Jurkat, Clone E6-1 (cell line): Measurements from ENCODE around the gene DRGX.

ENCODE experiments used
- DNase-seq: peaks from one replicate; pipeline ENCODE4 v3.0.0-alpha.2; 2011; ENCODE audit warnings: low read depth, low spot score
- H3K4me3 ChIP-seq: 2 replicates; pipeline ENCODE4 v1.5.1; 2011; ENCODE audit warnings: mild to moderate bottlenecking, low read length, control low read depth, moderate library complexity

The DRGX gene

GRCh38 chr10:49353026-49353894 lies 42.6 kb downstream of the DRGX start:
- no peak for DNase-seq
- H3K4me3 ChIP-seq: no peak overlapping the region

GRCh38 chr10:49352323-49352722 lies 43.6 kb downstream of the DRGX start:
- DNase-seq: no peak
- H3K4me3 ChIP-seq: no peak overlapping the region

GRCh38 chr10:49351669-49352068 lies 44.2 kb downstream of the DRGX start:
- DNase-seq: no peak
- no peak overlapping the region for H3K4me3 ChIP-seq

- no peak for DNase-seq
- no peak overlapping the region for H3K4me3 ChIP-seq
These were observed 44.9 kb downstream of the DRGX start for GRCh38 chr10:49350846-49351532.

GRCh38 chr10:49350138-49350537 lies 45.8 kb downstream of the DRGX start:
- DNase-seq: no peak
- H3K4me3 ChIP-seq: no peak overlapping the region

- no peak overlapping the region for H3K4me3 ChIP-seq
- no peak for DNase-seq
These were observed 46.5 kb downstream of the DRGX start for GRCh38 chr10:49349390-49349789.

- no peak overlapping the region for H3K4me3 ChIP-seq
- DNase-seq: no peak
These were observed 47.3 kb downstream of the DRGX start for GRCh38 chr10:49348593-49348992.

- H3K4me3 ChIP-seq: no peak overlapping the region
- no peak for DNase-seq
These were observed 48.1 kb downstream of the DRGX start for GRCh38 chr10:49347827-49348226.

GRCh38 chr10:49347342-49347741 lies 48.5 kb downstream of the DRGX start:
- no peak for DNase-seq
- no peak overlapping the region for H3K4me3 ChIP-seq

- no peak overlapping the region for H3K4me3 ChIP-seq
- no peak for DNase-seq
These were observed 51.0 kb downstream of the DRGX start for GRCh38 chr10:49344840-49345239.

GRCh38 chr10:49338604-49339003 lies 57.3 kb downstream of the DRGX start:
- no peak overlapping the region for H3K4me3 ChIP-seq
- no peak for DNase-seq

- peak; percentile 57 for DNase-seq
- 0 out of 2 replicates have a peak overlapping the region, but pooled peaks have one; percentile 4 for H3K4me3 ChIP-seq
These were observed 60.4 kb downstream of the DRGX start for GRCh38 chr10:49335364-49335972.

GRCh38 chr10:49334964-49335363 lies 60.9 kb downstream of the DRGX start:
- H3K4me3 ChIP-seq: no peak overlapping the region
- no peak for DNase-seq

- H3K4me3 ChIP-seq: no peak overlapping the region
- DNase-seq: no peak
These were observed 62.7 kb downstream of the DRGX start for GRCh38 chr10:49333192-49333591.

GRCh38 chr10:49332768-49333167 lies 63.1 kb downstream of the DRGX start:
- no peak for DNase-seq
- no peak overlapping the region for H3K4me3 ChIP-seq

- H3K4me3 ChIP-seq: no peak overlapping the region
- no peak for DNase-seq
These were observed 63.6 kb downstream of the DRGX start for GRCh38 chr10:49332333-49332732.

GRCh38 chr10:49331431-49331830 lies 64.5 kb downstream of the DRGX start:
- DNase-seq: no peak
- no peak overlapping the region for H3K4me3 ChIP-seq

- H3K4me3 ChIP-seq: no peak overlapping the region
- no peak for DNase-seq
These were observed 65.7 kb downstream of the DRGX start for GRCh38 chr10:49330127-49330665.

- no peak for DNase-seq
- no peak overlapping the region for H3K4me3 ChIP-seq
These were observed 66.8 kb downstream of the DRGX start for GRCh38 chr10:49329146-49329505.
